Trophoblast cell (in vitro differentiated cells and primary cell): ENCODE data around the gene NLRP6.
"Not testable (repeated sequence)": the region's sequence is repeated elsewhere in the genome, so short reads cannot be mapped to it uniquely, and the experiment has no call there.

Experiments used
- DNase-seq, 2 donors: peaks; one replicate each; pipeline ENCODE4 v3.0.0-alpha.2; 2016
- H2AFZ ChIP-seq: 2 replicates; pipeline ENCODE4 v1.6.1; 2013; ENCODE audit warnings: low read length, moderate library complexity, mild to moderate bottlenecking; ENCODE audit not compliant: insufficient read depth, poor library complexity
- H2AK5ac ChIP-seq: 2 replicates; pipeline ENCODE4 v1.6.1; 2013; ENCODE audit warnings: mild to moderate bottlenecking, low read length
- H2BK120ac ChIP-seq: 2 replicates; pipeline ENCODE4 v1.6.1; 2013; ENCODE audit warnings: low read length, mild to moderate bottlenecking, moderate library complexity; ENCODE audit not compliant: insufficient read depth, poor library complexity
- H2BK12ac ChIP-seq: 2 replicates; pipeline ENCODE4 v1.6.1; 2013; ENCODE audit warnings: mild to moderate bottlenecking, low read length, moderate library complexity
- H2BK5ac ChIP-seq: 2 replicates; pipeline ENCODE4 v1.6.1; 2013; ENCODE audit warnings: low read length, low read depth, moderate library complexity, mild to moderate bottlenecking; ENCODE audit not compliant: poor library complexity
- H3K14ac ChIP-seq: 2 replicates; pipeline ENCODE4 v1.6.1; 2013; ENCODE audit warnings: mild to moderate bottlenecking, low read length
- H3K18ac ChIP-seq: 2 replicates; pipeline ENCODE4 v1.6.1; 2013; ENCODE audit warnings: mild to moderate bottlenecking, low read length
- H3K23ac ChIP-seq: 2 replicates; pipeline ENCODE4 v1.6.1; 2013; ENCODE audit warnings: low read length
- H3K27ac ChIP-seq: 2 replicates; pipeline ENCODE4 v1.5.1; 2013; ENCODE audit warnings: low read depth, mild to moderate bottlenecking, inconsistent platforms, low read length, moderate library complexity
- H3K27me3 ChIP-seq: 2 replicates; pipeline ENCODE4 v1.6.1; 2013; ENCODE audit warnings: inconsistent platforms, mild to moderate bottlenecking, low read length, moderate library complexity; ENCODE audit not compliant: insufficient read depth
- H3K36me3 ChIP-seq, 2 experiments: 1 replicate in 1 of 2; 2 replicates in 1 of 2; pipeline ENCODE4 v1.6.1; 2013; ENCODE audit warnings: low read length in 2 of 2, mild to moderate bottlenecking in 2 of 2, moderate library complexity in 1 of 2; ENCODE audit not compliant: insufficient read depth in 2 of 2, control insufficient read depth in 1 of 2
- H3K4ac ChIP-seq: 2 replicates; pipeline ENCODE4 v1.6.1; 2013; ENCODE audit warnings: low read depth, mild to moderate bottlenecking, low read length, moderate library complexity
- H3K4me1 ChIP-seq, 2 experiments: 1 replicate in 1 of 2; 2 replicates in 1 of 2; pipeline ENCODE4 v1.6.1; 2013; ENCODE audit warnings: low read length in 2 of 2, mild to moderate bottlenecking in 2 of 2, moderate library complexity in 1 of 2; ENCODE audit not compliant: insufficient read depth in 2 of 2, control insufficient read depth in 1 of 2
- H3K4me2 ChIP-seq: 2 replicates; pipeline ENCODE4 v1.6.1; 2013; ENCODE audit warnings: inconsistent platforms, mild to moderate bottlenecking, low read length, moderate library complexity
- H3K4me3 ChIP-seq: 2 replicates; pipeline ENCODE4 v1.5.1; 2013; ENCODE audit warnings: mild to moderate bottlenecking, low read depth, low read length, inconsistent platforms
- H3K79me1 ChIP-seq: one replicate; pipeline ENCODE4 v1.6.1; 2013; ENCODE audit warnings: low read length
- H3K79me2 ChIP-seq: 2 replicates; pipeline ENCODE4 v1.6.1; 2013; ENCODE audit warnings: low read length, mild to moderate bottlenecking; ENCODE audit not compliant: control insufficient read depth, insufficient read depth, poor library complexity
- H3K9ac ChIP-seq: 2 replicates; pipeline ENCODE4 v1.6.1; 2013; ENCODE audit warnings: mild to moderate bottlenecking, low read length
- H3K9me3 ChIP-seq: 2 replicates; pipeline ENCODE4 v1.6.1; 2013; ENCODE audit warnings: low read depth, mild to moderate bottlenecking, control low read depth, inconsistent platforms, low read length; ENCODE audit not compliant: insufficient read depth
- H4K12ac ChIP-seq: 2 replicates; pipeline ENCODE4 v1.6.1; 2013; ENCODE audit warnings: low read depth, mild to moderate bottlenecking, low read length, moderate library complexity
- H4K8ac ChIP-seq: 2 replicates; pipeline ENCODE4 v1.6.1; 2013; ENCODE audit warnings: low read depth, mild to moderate bottlenecking, low read length, moderate library complexity
- H4K91ac ChIP-seq: one replicate; pipeline ENCODE4 v1.6.1; 2013; ENCODE audit warnings: low read depth, mild to moderate bottlenecking, low read length, moderate library complexity
- WGBS: extraction: QIAGEN DNeasy Blood & Tissue Kit; methylation state at CpG from one replicate; pipeline ENCODE4 v1.1.7; 2013; ENCODE audit warnings: missing lambda C conversion rate; ENCODE audit not compliant: insufficient read length, insufficient coverage; ENCODE audit errors: extremely low coverage; 5-methylcytosine and 5-hydroxymethylcytosine counted together

NLRP6 gene

DNA sequence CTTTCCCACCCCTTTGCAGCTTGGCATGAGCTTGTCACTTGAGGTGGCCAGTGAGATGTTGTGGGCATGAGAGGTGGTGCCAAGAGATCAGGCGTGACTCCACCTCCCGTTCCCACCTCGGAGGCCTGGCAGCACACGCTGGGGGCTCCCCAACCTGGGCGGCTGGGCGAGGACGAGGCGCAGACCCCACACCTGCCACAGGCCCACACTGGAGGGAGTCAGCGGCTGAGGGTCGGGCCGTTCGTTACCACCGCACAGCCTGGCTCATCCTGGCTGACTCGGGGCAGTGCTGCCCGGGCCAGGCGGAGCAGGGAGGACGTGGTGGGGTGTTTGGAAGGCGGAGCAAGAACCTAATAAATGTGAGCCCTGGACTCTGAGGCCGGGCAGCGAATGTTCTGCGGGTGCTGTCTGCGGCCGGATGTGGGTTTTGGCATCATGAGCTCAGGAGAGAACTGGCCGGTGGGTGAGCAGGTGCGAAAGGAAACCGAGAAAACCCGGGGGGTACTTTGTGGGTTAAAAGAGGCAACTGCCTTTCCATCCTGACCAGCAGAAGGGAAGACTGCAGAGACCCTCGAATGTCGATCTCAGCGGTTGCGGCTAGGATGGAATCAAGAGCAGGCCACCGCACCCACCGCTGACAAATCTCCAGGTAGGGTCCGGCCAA is 52.6 kb downstream of the NLRP6 start:
- H3K4me3 ChIP-seq, result no peak overlapping the region
- H3K27me3 ChIP-seq, result no peaks in the 10 kb centered on the region
- no peak overlapping the region for H3K9ac ChIP-seq
- H4K8ac ChIP-seq, result no peak overlapping the region
- no peak overlapping the region for H2AFZ ChIP-seq
- no CpG with 5 or more reads among the region's 34 CpGs for WGBS
- no peak overlapping the region for H3K4me2 ChIP-seq
- peaks cover 13% of the 10 kb centered on the region for H3K9me3 ChIP-seq
- H3K14ac ChIP-seq, result no peak overlapping the region
- no peaks in the 10 kb centered on the region for H3K79me1 ChIP-seq
- no peak overlapping the region for H2BK12ac ChIP-seq
- H4K91ac ChIP-seq, result no peak overlapping the region
- no peak overlapping the region for H4K12ac ChIP-seq
- H3K27ac ChIP-seq, result no peak overlapping the region
- H3K79me2 ChIP-seq, result no peaks in the 10 kb centered on the region
- H3K4ac ChIP-seq, result no peak overlapping the region
- H3K4me1 ChIP-seq, result peaks cover 8 to 9% of the 10 kb centered on the region in 2 experiments
- no peaks in the 10 kb centered on the region for H3K36me3 ChIP-seq
- no peak overlapping the region for H2AK5ac ChIP-seq
- no peak overlapping the region for H3K23ac ChIP-seq
- no peak for DNase-seq
- H2BK120ac ChIP-seq, result no peak overlapping the region
- no peak overlapping the region for H3K18ac ChIP-seq
- H2BK5ac ChIP-seq, result no peak overlapping the region

- Histone ChIP-seq H2BK5ac (no peak overlapping the region), H3K4me3 (no peak overlapping the region), H2AK5ac (no peak overlapping the region), H4K91ac (no peak overlapping the region), H2AFZ (no peak overlapping the region), H3K4me1 (peaks cover 8 to 9% of the 10 kb centered on the region in 2 experiments), H4K8ac (no peak overlapping the region), H3K9ac (no peak overlapping the region), H3K79me2 (no peaks in the 10 kb centered on the region), H3K27ac (no peak overlapping the region), H2BK12ac (no peak overlapping the region), H3K36me3 (no peaks in the 10 kb centered on the region), H4K12ac (no peak overlapping the region), H3K9me3 (peaks cover 13% of the 10 kb centered on the region), H2BK120ac (no peak overlapping the region), H3K79me1 (no peaks in the 10 kb centered on the region), H3K14ac (no peak overlapping the region), H3K18ac (no peak overlapping the region), H3K4ac (no peak overlapping the region), H3K4me2 (no peak overlapping the region), H3K23ac (no peak overlapping the region), H3K27me3 (no peaks in the 10 kb centered on the region)
- no CpG with 5 or more reads among the region's 19 CpGs for WGBS
- no peak for DNase-seq
These were observed 53.3 kb downstream of the NLRP6 start for GRCh38 chr11:331358-332060.

DNA sequence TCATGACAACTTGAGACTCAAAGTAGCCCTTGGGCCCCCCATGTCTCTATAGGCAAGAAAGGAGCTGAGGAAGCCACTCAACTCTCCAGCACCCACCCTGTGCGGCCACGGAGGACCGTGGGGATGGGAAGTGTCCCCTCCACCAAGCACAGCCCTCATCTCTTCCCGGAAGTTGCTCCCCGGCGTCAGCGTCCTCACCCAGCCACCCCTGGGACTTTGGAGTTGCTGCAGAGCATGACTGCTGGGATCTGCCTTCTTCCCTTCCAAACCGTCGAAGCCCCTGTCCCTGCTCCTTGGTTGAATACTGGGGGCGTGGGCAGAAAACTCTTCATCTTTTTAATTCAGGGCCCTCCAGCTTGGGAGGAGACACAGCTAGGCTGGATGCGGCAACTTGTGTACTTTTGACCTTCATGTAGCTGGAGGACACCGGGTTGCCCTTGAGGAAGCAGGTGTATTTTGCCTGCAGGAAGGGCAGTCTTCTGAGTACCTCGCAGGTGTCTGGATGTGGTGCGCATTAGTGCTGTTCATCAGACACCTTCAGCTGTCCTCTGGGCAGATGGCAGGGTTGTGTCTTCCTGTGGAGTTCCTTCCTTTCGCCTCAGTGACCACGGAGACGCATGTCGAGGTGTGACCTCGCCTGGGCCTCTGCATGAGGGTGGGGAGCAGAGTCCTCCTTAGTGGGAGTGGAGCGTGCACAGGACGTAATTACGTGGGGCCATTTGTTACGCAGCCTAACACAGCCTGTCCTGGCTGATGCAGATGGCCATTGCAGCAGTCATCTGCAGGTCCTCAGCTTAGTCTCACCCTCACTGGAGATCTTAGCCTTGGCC is 54.7 kb downstream of the NLRP6 start:
- Histone ChIP-seq H3K4me3 (no peak overlapping the region), H3K79me1 (no peaks in the 10 kb centered on the region), H2BK5ac (no peak overlapping the region), H3K23ac (no peak overlapping the region), H2BK120ac (no peak overlapping the region), H2BK12ac (no peak overlapping the region), H3K4ac (no peak overlapping the region), H3K36me3 (no peaks in the 10 kb centered on the region), H4K91ac (no peak overlapping the region), H2AFZ (no peak overlapping the region), H3K4me1 (peaks cover 8 to 9% of the 10 kb centered on the region in 2 experiments), H3K27me3 (no peaks in the 10 kb centered on the region), H3K14ac (no peak overlapping the region), H3K18ac (no peak overlapping the region), H3K9me3 (peaks cover 13% of the 10 kb centered on the region), H3K27ac (no peak overlapping the region), H3K79me2 (no peaks in the 10 kb centered on the region), H3K9ac (no peak overlapping the region), H4K12ac (no peak overlapping the region), H3K4me2 (no peak overlapping the region), H2AK5ac (no peak overlapping the region), H4K8ac (no peak overlapping the region)
- DNase-seq, result no peak
- no CpG with 5 or more reads among the region's 23 CpGs for WGBS

- H3K14ac ChIP-seq, H3K23ac ChIP-seq, H3K18ac ChIP-seq, H3K79me2 ChIP-seq, H3K4me3 ChIP-seq, DNase-seq, H3K4ac ChIP-seq, H2BK12ac ChIP-seq, H2AFZ ChIP-seq, H2BK5ac ChIP-seq, H3K4me1 ChIP-seq, H3K79me1 ChIP-seq, H4K12ac ChIP-seq, H2AK5ac ChIP-seq, H3K27me3 ChIP-seq, H3K9ac ChIP-seq, H4K8ac ChIP-seq, H3K36me3 ChIP-seq: not testable (repeated sequence)
- Histone ChIP-seq H3K4me2 (peak overlapping the region; percentile 19), H3K9me3 (peaks cover 13% of the 10 kb centered on the region), H3K27ac (peak overlapping the region; percentile 18), H4K91ac (peak overlapping the region; percentile 7), H2BK120ac (peak overlapping the region; percentile 37)
- WGBS, result no CpG with 5 or more reads among the region's 17 CpGs
These were observed 55.5 kb downstream of the NLRP6 start for GRCh38 chr11:333616-334263.
